PFSK-1 (cell line): ENCODE measurements around the gene RSAD1.

ENCODE experiments used
- POLR2AphosphoS5 ChIP-seq: IDR thresholded peaks from 2 replicates; pipeline ENCODE4 v1.6.1; 2012; ENCODE audit warnings: low read depth, mild to moderate bottlenecking, control low read depth, low read length, moderate library complexity
- TAF1 ChIP-seq: IDR thresholded peaks from 2 replicates; pipeline ENCODE4 v1.6.1; 2012; ENCODE audit warnings: low read length, control low read depth, borderline replicate concordance; ENCODE audit not compliant: insufficient read depth
- TF ChIP-seq, protein P1 (sequence below), 2 experiments: IDR thresholded peaks; 2 replicates each; pipeline versions ENCODE4 v1.6.1 to v1.8.0; 2011 to 2012; ENCODE audit warnings: low read depth in 2 of 2, low read length in 2 of 2, control low read depth in 1 of 2, inconsistent platforms in 1 of 2, mild to moderate bottlenecking in 1 of 2, moderate library complexity in 1 of 2; ENCODE audit not compliant: insufficient read depth in 1 of 2

DNA sequence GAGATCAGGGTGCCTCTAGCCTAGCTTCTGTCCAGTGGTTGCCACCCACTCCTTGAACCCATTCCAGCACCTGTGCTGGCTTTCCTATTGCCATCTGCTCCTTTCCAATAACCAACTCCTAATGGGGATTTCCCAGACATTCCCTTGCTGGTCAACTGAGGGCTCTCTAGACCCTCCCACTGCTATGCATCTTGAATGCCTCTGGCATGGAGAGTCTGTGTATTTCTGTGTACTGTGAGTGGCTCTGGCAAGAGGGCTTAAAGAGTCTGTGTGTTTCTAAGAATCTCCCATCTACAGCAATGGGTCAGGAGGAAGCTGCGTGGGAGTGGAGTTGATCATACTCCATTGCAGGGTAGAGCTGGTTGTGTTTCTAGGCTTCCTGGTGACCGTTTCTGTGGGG lies 42.9 kb downstream of the RSAD1 start:
- TF ChIP-seq, protein P1, sequence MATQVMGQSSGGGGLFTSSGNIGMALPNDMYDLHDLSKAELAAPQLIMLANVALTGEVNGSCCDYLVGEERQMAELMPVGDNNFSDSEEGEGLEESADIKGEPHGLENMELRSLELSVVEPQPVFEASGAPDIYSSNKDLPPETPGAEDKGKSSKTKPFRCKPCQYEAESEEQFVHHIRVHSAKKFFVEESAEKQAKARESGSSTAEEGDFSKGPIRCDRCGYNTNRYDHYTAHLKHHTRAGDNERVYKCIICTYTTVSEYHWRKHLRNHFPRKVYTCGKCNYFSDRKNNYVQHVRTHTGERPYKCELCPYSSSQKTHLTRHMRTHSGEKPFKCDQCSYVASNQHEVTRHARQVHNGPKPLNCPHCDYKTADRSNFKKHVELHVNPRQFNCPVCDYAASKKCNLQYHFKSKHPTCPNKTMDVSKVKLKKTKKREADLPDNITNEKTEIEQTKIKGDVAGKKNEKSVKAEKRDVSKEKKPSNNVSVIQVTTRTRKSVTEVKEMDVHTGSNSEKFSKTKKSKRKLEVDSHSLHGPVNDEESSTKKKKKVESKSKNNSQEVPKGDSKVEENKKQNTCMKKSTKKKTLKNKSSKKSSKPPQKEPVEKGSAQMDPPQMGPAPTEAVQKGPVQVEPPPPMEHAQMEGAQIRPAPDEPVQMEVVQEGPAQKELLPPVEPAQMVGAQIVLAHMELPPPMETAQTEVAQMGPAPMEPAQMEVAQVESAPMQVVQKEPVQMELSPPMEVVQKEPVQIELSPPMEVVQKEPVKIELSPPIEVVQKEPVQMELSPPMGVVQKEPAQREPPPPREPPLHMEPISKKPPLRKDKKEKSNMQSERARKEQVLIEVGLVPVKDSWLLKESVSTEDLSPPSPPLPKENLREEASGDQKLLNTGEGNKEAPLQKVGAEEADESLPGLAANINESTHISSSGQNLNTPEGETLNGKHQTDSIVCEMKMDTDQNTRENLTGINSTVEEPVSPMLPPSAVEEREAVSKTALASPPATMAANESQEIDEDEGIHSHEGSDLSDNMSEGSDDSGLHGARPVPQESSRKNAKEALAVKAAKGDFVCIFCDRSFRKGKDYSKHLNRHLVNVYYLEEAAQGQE (IDR thresholded peaks at IDR 0.05; ENCODE audit: insufficient read depth in 1 of 2, low read depth in 2 of 2, low read length in 2 of 2): no peak
- TF ChIP-seq POLR2AphosphoS5 (no peak), TAF1 (no peak)
